Stimulated activated memory B cell treated with anti-CD40 and anti-IgM and Interleukin-4, amounts not matched to agents 10 μg/mL and 1 μg/mL and 100 μg/mL, for 72 hours (primary cell): ENCODE measurements around the gene PACSIN2.
"Not testable (repeated sequence)": the region's sequence is repeated elsewhere in the genome, so short reads cannot be mapped to it uniquely, and the experiment has no call there.

Experiments
- ATAC-seq: fragments of 150-1000 bp; cut with Tn5 transposase; 2 replicates; pipeline ENCODE4 v1.10.0; 2021
- H3K27ac Mint-ChIP-seq: one replicate; pipeline ENCODE4 v1.8.0; 2022; ENCODE audit warnings: mild to moderate bottlenecking, mixed read lengths
- H3K27me3 Mint-ChIP-seq: one replicate; pipeline ENCODE4 v1.8.0; 2022; ENCODE audit warnings: mixed read lengths
- H3K36me3 Mint-ChIP-seq: one replicate; pipeline ENCODE4 v1.8.0; 2022; ENCODE audit warnings: mixed read lengths
- H3K4me1 Mint-ChIP-seq: one replicate; pipeline ENCODE4 v1.8.0; 2022; ENCODE audit warnings: mixed read lengths
- H3K4me3 Mint-ChIP-seq: one replicate; pipeline ENCODE4 v1.8.0; 2022; ENCODE audit warnings: mild to moderate bottlenecking, moderate library complexity, mixed read lengths
- H3K9me3 Mint-ChIP-seq: one replicate; pipeline ENCODE4 v1.8.0; 2022; ENCODE audit warnings: mixed read lengths

Gene PACSIN2

GRCh38 chr22:42967005-42967404, 47.9 kb downstream of the PACSIN2 start:
- Mint-ChIP-seq H3K36me3 (peaks cover 22% of the 10 kb centered on the region), H3K27ac (no peak overlapping the region), H3K9me3 (no peaks in the 10 kb centered on the region), H3K4me3 (no peak overlapping the region), H3K27me3 (no peaks in the 10 kb centered on the region), H3K4me1 (peaks cover 59% of the 10 kb centered on the region)
- ATAC-seq, result no peak

GRCh38 chr22:42966497-42966896, 48.5 kb downstream of the PACSIN2 start:
- no peak overlapping the region for H3K27ac Mint-ChIP-seq
- peaks cover 64% of the 10 kb centered on the region for H3K4me1 Mint-ChIP-seq
- H3K27me3 Mint-ChIP-seq, result no peaks in the 10 kb centered on the region
- H3K9me3 Mint-ChIP-seq, result no peaks in the 10 kb centered on the region
- ATAC-seq, result no peak
- H3K4me3 Mint-ChIP-seq, result no peak overlapping the region
- peaks cover 22% of the 10 kb centered on the region for H3K36me3 Mint-ChIP-seq

- Mint-ChIP-seq H3K9me3 (no peaks in the 10 kb centered on the region), H3K4me1 (peaks cover 64% of the 10 kb centered on the region), H3K36me3 (peaks cover 28% of the 10 kb centered on the region), H3K4me3 (peak overlapping the region; percentile 9), H3K27ac (peak overlapping the region; percentile 82), H3K27me3 (no peaks in the 10 kb centered on the region)
- ATAC-seq, result peak; percentile 76
Measured at GRCh38 chr22:42964994-42965699, 49.8 kb downstream of the PACSIN2 start.

DNA sequence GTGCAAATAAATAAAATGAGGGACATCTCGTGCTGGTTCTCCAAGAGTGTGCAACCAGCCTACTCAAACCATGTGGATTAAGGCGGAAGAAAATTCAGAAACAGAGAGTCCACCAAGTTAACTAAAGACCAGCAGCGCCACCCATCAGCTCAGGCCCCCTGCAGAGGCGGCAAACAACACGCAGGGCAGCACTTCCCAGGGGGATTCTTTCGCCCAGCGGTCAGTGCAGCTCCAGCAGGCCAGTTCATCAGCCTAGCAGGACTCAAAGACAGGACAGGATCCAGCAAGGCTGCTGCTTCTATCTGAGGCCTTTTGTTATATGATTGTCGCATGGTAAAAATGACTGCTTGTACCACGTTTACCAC, 51.7 kb downstream of the PACSIN2 start:
- Mint-ChIP-seq H3K4me3 (no peak overlapping the region), H3K4me1 (peaks cover 69% of the 10 kb centered on the region), H3K9me3 (no peaks in the 10 kb centered on the region), H3K27ac (peak overlapping the region; percentile 69), H3K36me3 (peaks cover 43% of the 10 kb centered on the region), H3K27me3 (no peaks in the 10 kb centered on the region)
- ATAC-seq, result no peak

DNA sequence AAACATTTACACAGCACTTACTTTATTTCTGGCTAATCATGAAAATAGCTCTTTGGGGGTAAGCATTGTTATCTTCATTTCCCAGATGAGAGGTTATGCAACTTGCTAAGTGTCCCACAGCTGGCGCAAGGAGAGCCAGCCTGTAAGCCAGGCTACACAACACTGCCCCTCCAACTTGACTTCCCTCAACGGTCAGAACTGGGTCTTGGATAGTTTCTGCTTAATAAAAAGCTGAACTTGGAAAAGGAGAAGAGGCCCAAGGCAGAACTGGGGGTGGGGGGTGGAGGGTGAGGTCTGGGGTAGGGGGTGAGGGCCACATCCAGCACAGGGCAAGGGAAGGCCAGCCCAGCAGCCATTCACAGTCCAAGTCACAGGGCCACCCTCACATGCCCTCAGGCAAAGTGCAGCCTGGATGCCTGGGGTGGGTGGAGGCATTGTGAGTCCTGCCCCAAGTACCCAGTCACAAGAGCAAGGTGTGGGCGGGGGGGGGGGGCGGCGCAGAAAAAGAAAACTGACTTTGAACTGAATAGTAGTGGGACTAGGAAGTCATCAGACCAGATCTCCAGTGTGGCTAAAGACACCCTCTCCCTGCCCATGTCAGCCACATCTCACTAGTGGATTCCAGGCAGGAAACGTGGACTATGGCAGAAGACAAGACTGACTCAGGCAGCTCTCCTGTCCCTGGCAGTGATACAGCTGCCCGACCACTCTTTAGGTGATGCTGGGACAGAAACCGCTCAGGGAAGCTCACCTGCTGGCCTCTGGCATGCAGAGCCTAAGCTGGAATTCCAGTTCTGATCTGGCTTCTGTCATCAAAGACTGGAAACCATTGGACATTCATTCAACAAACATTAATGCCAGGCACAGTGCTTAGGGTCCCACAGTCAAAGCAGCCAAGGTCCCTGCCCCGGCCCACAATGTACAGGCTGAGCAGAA, 52.4 kb downstream of the PACSIN2 start:
- no peak overlapping the region for H3K4me3 Mint-ChIP-seq
- H3K4me1 Mint-ChIP-seq, result peaks cover 69% of the 10 kb centered on the region
- no peaks in the 10 kb centered on the region for H3K9me3 Mint-ChIP-seq
- no peak for ATAC-seq
- peak overlapping the region; percentile 69 for H3K27ac Mint-ChIP-seq
- peaks cover 41% of the 10 kb centered on the region for H3K36me3 Mint-ChIP-seq
- H3K27me3 Mint-ChIP-seq, result no peaks in the 10 kb centered on the region

DNA sequence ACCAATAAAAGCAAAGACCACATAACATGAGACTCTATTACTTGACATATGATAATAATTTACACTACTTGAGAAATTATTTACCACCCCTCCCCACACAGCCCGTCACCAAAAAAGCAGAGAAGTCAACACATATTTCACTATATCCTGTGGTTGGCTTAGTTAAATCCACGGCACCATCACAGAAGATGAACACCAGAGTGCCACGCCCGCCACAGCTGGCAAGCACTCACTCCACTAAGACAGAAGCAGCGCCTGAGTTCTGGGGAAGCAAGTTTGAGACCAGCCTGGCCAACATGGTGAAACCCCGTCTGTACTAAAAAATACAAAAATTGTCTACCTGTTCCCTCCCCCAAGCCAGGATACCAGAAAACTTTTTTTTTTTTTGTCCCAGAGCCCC, 53.1 kb downstream of the PACSIN2 start:
- Mint-ChIP-seq H3K36me3 (peaks cover 41% of the 10 kb centered on the region), H3K4me3 (no peak overlapping the region), H3K4me1 (peaks cover 70% of the 10 kb centered on the region), H3K27ac (peak overlapping the region; percentile 19), H3K27me3 (no peaks in the 10 kb centered on the region), H3K9me3 (no peaks in the 10 kb centered on the region)
- ATAC-seq, result no peak

GRCh38 chr22:42961400-42961690, 53.6 kb downstream of the PACSIN2 start:
- H3K4me1 Mint-ChIP-seq, result peaks cover 70% of the 10 kb centered on the region
- H3K27me3 Mint-ChIP-seq, H3K4me3 Mint-ChIP-seq, H3K9me3 Mint-ChIP-seq, ATAC-seq: not testable (repeated sequence)
- peak overlapping the region; percentile 19 for H3K27ac Mint-ChIP-seq
- peaks cover 45% of the 10 kb centered on the region for H3K36me3 Mint-ChIP-seq

DNA sequence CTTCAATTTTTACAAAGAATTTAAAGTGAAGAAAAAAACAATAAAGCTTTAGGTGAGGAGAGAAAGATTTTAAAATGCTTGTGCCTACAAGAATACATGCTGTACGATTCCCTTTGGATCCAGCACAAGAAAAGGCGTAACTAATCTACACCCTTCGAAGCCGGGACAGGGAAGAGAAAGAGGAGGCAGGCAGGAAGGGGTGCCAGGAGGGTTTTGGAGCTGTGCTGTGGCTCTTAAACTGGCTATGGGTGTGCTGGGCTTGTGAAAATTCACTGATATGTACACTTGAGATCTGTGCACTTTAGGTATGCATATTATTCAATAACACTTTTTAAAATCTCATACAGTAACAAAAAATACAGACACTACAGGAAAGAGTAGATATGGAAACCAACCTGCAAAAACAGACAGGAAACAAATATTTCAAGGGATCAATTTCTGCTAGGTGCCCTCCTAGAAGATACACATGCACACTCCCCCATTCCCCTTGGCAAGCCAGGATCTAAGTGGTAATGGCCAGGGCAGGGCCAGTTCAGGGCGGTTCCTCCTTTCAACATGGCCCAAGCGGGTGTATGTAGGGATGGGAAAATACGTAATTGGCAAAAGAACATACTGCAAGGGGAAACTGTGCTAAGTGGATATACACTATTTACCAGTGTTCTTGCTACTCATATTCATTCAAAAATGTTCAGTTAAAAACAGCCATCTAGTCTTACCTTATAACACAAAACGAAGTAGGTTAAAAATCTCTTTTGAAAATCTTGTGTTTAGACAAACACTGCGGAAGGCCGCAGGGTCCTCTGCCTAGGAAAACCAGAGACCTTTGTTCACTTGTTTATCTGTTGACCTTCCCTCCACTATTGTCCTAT, 54.2 kb downstream of the PACSIN2 start:
- no peak for ATAC-seq
- H3K27ac Mint-ChIP-seq, result peak overlapping the region; percentile 39
- peaks cover 50% of the 10 kb centered on the region for H3K36me3 Mint-ChIP-seq
- no peak overlapping the region for H3K4me3 Mint-ChIP-seq
- H3K9me3 Mint-ChIP-seq, result peaks cover 1% of the 10 kb centered on the region
- H3K27me3 Mint-ChIP-seq, result no peaks in the 10 kb centered on the region
- peaks cover 70% of the 10 kb centered on the region for H3K4me1 Mint-ChIP-seq

DNA sequence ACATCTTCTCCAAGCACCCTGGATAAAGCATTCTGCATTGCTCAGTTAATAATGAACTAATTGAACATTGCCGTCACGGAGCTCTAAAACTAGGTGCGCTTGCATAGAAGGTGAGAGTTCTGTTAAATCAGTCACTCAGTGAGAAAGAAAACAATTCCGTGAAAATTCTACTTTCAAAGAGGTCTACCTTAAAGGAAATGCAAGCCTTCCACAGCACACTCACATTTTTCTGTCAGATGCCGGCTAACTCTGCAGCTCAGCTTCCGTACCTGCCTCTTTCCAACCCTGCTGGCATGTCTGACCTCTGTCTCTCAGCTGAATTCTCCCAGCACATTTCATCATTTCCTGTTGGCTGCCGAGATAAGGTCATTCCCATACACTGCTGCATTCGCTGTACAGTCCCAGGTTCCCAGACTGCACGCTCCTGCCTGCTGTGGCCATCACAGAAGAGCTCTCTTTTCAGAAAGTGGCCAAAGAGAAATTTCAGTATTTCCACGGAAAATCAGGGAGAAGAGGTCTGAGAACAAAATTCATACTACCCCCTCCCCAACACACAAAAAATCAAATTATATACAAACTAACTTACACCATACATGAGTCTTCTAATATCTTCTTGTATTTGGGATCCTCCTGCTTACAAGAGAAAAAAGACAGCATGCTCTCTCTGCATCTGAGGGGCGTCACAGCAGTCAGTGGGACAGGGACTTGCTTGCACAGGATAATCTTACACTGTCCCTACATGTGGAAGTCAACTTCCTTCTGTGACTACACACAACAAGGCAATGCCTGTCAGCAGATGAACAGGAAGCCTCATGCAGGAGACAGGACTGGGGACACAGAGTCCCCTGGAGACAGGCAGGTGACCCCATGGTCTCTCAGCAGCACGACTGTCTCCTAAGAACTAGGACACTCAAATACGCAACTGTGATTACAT, 55.1 kb downstream of the PACSIN2 start:
- peaks cover 4% of the 10 kb centered on the region for H3K9me3 Mint-ChIP-seq
- no peak overlapping the region for H3K4me3 Mint-ChIP-seq
- H3K4me1 Mint-ChIP-seq, result peaks cover 62% of the 10 kb centered on the region
- peak overlapping the region; percentile 39 for H3K27ac Mint-ChIP-seq
- peaks cover 52% of the 10 kb centered on the region for H3K36me3 Mint-ChIP-seq
- no peaks in the 10 kb centered on the region for H3K27me3 Mint-ChIP-seq
- ATAC-seq, result no peak

GRCh38 chr22:42958937-42959336, 56.0 kb downstream of the PACSIN2 start:
- Mint-ChIP-seq H3K27ac (peak overlapping the region; percentile 67), H3K4me1 (peaks cover 55% of the 10 kb centered on the region)
- ATAC-seq, result no peak

GRCh38 chr22:42957958-42958357, 57.0 kb downstream of the PACSIN2 start:
- Mint-ChIP-seq H3K9me3 (peaks cover 4% of the 10 kb centered on the region), H3K4me3 (no peak overlapping the region), H3K4me1 (peaks cover 56% of the 10 kb centered on the region), H3K36me3 (peaks cover 52% of the 10 kb centered on the region), H3K27me3 (no peaks in the 10 kb centered on the region), H3K27ac (peak overlapping the region; percentile 67)
- ATAC-seq, result no peak

More at GRCh38 chr22:42958937-42959336, 56.0 kb downstream of the PACSIN2 start:
- Mint-ChIP-seq H3K36me3 (peaks cover 52% of the 10 kb centered on the region), H3K27me3 (no peaks in the 10 kb centered on the region), H3K4me3 (no peak overlapping the region), H3K9me3 (peaks cover 4% of the 10 kb centered on the region)

DNA sequence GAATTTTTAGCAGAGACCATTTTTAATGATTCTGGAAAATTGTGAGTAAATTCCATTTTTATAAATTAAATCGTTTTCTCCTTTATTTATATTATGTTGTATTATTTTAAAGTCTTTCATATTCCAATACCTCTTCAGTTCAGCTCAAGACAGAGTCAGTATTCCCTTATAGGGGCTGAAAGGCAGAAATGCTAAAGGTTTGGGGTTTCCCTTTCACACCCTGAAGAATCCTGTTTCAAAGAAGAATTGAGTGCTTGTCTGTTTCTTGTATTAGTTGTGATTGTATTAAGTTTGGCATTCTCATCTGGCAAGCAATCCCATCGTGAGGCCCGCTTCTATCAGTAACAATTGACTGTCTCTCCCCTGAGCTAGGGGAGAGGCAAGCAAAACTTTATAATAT, 57.4 kb downstream of the PACSIN2 start:
- Mint-ChIP-seq H3K4me1 (peaks cover 55% of the 10 kb centered on the region), H3K27ac (no peak overlapping the region), H3K27me3 (no peaks in the 10 kb centered on the region), H3K4me3 (no peak overlapping the region), H3K9me3 (peaks cover 4% of the 10 kb centered on the region), H3K36me3 (peaks cover 50% of the 10 kb centered on the region)
- no peak for ATAC-seq

DNA sequence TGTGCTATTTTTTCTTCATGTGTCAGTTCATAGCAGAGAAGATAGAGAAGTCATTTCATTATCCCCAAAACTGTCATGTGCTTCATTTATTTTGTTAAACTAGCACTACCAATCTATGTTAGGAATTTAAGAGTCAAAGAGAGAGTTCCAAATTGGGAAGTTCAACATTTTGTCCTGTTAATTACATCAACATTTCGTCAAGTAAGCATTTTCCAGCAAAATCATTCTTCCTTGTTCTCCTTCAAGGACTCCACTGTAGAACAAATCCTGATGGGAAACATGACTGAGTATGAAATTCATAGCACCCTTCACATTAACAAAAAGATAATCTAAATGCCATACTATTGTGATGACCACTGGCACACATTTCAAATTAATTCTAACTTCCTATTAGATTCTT, 59.1 kb downstream of the PACSIN2 start:
- no peak for ATAC-seq
- H3K4me1 Mint-ChIP-seq, result peaks cover 58% of the 10 kb centered on the region
- H3K36me3 Mint-ChIP-seq, result peaks cover 55% of the 10 kb centered on the region
- H3K27me3 Mint-ChIP-seq, result no peaks in the 10 kb centered on the region
- H3K9me3 Mint-ChIP-seq, result peaks cover 4% of the 10 kb centered on the region
- no peak overlapping the region for H3K4me3 Mint-ChIP-seq
- no peak overlapping the region for H3K27ac Mint-ChIP-seq

- Mint-ChIP-seq H3K27ac (no peak overlapping the region), H3K9me3 (peaks cover 4% of the 10 kb centered on the region), H3K36me3 (peaks cover 49% of the 10 kb centered on the region), H3K4me3 (no peak overlapping the region), H3K27me3 (no peaks in the 10 kb centered on the region), H3K4me1 (peaks cover 51% of the 10 kb centered on the region)
- no peak for ATAC-seq
Measured at GRCh38 chr22:42955087-42955635, 59.8 kb downstream of the PACSIN2 start.
